Ectodermal cell (in vitro differentiated cells): ENCODE data around the gene XXYLT1.

ENCODE experiments used
- H3K27ac ChIP-seq: 2 replicates; pipeline ENCODE4 v1.7.0; 2013; ENCODE audit warnings: mild to moderate bottlenecking, low read depth, low read length; ENCODE audit not compliant: insufficient read depth, poor library complexity, severe bottlenecking
- H3K27me3 ChIP-seq: 2 replicates; pipeline ENCODE4 v1.7.0; 2013; ENCODE audit warnings: mild to moderate bottlenecking, low read length; ENCODE audit not compliant: insufficient read depth, control insufficient read depth, poor library complexity, severe bottlenecking
- H3K36me3 ChIP-seq: one replicate; pipeline ENCODE4 v1.7.0; 2013; ENCODE audit warnings: low read length; ENCODE audit not compliant: control insufficient read depth, insufficient read depth
- H3K4me1 ChIP-seq: one replicate; pipeline ENCODE4 v1.7.0; 2013; ENCODE audit warnings: low read length; ENCODE audit not compliant: control insufficient read depth, insufficient read depth
- H3K4me3 ChIP-seq: 2 replicates; pipeline ENCODE4 v1.7.0; 2013; ENCODE audit warnings: low read depth, low read length, control low read depth; ENCODE audit not compliant: insufficient read depth
- H3K9me3 ChIP-seq: 2 replicates; pipeline ENCODE4 v1.7.0; 2013; ENCODE audit warnings: mild to moderate bottlenecking, low read length, moderate library complexity; ENCODE audit not compliant: control insufficient read depth
- WGBS, 2 experiments: methylation state at CpG; one replicate each; pipeline ENCODE4 v1.1.7; 2013; ENCODE audit warnings: missing lambda C conversion rate in 2 of 2; 5-methylcytosine and 5-hydroxymethylcytosine counted together

The XXYLT1 gene

DNA sequence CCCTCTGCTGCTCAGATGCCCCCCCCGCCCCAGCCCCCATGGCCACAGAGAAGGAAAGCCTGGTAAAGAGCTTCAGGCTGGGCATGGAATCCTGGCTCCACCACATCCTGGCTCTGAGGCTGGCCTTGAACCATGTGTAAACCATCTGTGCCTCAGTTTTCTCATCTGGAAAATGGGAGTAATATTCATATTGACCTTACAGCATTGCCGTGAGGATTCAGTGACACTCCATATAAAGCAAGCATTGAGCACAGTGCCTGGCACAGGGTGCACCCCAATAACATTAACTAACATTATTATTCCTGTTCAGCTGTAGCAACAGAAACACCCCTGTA lies 150.7 kb downstream of the XXYLT1 start:
- H3K27ac ChIP-seq, result no peak overlapping the region
- H3K4me3 ChIP-seq, result no peak overlapping the region
- H3K4me1 ChIP-seq, result peaks cover 5% of the 10 kb centered on the region
- WGBS, 2 experiments, result 74 to 90% methylated on average over 1 to 2 of the region's 2 CpGs
- no peaks in the 10 kb centered on the region for H3K9me3 ChIP-seq
- H3K27me3 ChIP-seq, result peaks cover 5% of the 10 kb centered on the region
- no peaks in the 10 kb centered on the region for H3K36me3 ChIP-seq

DNA sequence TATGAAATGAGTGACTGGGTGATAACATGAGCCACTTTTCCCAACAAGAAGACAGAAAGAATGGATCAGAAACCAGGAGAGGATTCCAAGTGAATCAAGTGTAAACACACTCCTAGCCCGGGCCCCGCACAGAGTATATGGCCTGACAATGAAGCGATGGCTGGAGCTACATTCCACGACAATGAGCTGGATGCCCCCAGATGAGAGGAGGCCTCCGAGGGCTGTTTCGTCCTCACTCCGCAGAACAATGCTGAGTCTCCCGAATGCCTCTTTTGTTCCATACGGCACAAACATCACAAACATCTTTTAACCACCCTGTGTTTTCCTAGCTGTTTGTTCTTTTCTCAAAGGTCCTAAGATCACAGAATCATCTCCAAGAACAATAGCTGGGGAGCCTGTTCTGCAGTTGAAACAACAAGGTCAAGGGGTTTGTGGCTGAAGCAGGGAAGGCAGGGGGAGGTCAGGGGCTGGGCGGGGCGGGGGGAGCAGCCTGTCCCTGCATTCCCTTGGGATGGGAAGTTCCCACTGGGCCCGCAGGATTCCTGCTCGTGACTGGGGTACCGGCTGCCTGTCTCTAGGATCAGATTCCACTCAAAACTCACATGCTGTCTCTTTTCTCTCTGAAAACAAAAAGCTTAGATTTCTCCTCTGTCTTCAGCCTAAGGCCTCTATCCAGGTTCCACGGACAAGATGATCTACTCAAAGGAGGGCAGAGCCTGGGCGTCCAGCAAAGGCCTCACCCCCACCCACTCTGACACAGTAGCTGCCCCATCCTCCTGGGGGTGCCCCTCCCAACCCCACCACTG lies 151.3 kb downstream of the XXYLT1 start:
- Histone ChIP-seq H3K9me3 (no peaks in the 10 kb centered on the region), H3K4me3 (no peak overlapping the region), H3K27me3 (peaks cover 5% of the 10 kb centered on the region), H3K4me1 (peaks cover 5% of the 10 kb centered on the region), H3K27ac (no peak overlapping the region), H3K36me3 (no peaks in the 10 kb centered on the region)
- WGBS, 2 experiments, result 4 to 5% methylated on average over 16 of the region's 16 CpGs

DNA sequence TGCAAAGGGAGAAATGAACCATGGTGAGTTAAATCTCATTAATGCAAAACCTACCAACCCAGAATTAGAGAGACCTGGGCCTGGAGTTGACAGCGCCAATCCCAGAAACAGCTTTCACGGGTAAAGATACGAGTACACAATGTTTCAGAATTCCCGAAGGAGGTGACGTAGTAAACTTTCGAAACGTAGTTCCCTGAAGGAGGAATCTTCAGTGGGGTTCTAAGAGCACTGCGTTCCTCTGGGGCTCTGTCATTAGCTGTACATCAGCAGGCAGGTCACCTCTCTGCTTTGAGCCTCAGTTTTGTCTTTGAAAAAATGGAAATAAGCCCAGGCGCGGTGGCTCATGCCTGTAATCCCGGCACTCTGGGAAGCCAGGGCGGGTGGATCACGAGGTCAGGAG lies 152.3 kb downstream of the XXYLT1 start:
- Histone ChIP-seq H3K4me1 (peaks cover 5% of the 10 kb centered on the region), H3K27me3 (peaks cover 5% of the 10 kb centered on the region), H3K9me3 (no peaks in the 10 kb centered on the region), H3K27ac (no peak overlapping the region), H3K4me3 (no peak overlapping the region), H3K36me3 (no peaks in the 10 kb centered on the region)
- WGBS, 2 experiments, result 84 to 87% methylated on average over 13 of the region's 13 CpGs

DNA sequence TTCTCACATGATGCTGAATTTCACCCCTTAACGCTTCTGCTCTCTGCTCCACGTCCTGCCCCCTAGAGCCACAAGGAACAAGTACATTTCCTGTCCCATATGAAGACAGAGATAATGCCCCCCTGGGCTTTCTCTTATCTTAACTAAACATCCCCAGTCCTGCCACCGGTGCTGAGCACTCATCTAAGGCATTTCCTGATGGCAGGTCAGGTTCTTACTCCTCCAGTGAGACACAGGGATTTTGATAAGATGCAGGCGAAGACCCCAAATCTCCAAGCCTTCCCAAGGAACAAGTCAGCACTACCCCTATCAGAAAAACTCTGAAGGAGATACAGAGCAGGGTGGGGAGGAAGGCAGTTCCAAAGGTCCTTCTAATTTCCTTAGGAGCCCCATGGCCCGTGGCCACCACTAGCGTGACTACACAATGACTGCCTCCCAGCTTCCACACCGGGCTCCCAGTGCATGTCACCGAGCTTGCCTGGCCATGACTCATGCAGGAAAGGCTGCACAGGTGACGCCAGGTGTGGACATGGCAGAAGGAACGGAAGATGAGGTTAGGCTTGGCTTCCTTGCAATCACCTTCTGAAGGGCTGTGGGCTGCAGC lies 152.9 kb downstream of the XXYLT1 start:
- Histone ChIP-seq H3K27me3 (peaks cover 5% of the 10 kb centered on the region), H3K9me3 (no peaks in the 10 kb centered on the region), H3K4me1 (peaks cover 5% of the 10 kb centered on the region), H3K36me3 (no peaks in the 10 kb centered on the region), H3K27ac (no peak overlapping the region), H3K4me3 (no peak overlapping the region)
- WGBS, 2 experiments, result 73 to 75% methylated on average over 10 of the region's 10 CpGs

DNA sequence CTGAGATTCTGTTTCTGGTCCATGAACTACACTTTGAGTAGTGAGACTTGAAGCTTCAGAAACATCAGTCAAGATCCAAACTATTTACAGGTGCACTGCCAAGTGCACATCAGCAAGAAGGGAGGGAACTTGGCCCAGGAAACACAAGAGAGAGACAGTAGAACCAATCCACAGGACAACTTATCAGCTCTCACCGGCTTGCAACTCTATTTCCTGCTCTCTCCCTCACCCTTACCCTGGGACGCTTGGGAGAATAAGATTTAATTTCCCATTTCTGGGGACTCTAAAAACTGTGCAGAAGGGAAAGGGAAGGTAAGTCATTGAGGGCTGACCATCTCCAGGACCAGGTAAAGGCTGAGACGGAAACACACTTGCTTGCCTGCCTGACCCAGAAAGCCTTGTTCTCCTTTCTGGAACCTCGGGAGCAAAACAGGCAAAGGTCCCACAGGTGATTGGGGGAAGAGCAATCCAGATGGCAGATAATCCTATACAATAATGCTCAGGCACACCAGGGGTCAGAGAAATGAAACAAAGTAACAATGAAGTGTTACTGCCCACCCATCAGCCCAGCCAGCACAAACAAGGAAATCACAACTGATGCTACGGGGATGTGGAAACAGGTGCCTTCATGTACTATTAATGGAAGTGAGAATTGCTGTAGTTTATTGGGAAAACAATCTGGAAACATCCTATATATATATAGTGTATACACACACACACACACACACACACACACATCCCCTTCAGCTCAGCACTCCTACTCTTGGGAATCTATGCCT lies 154.4 kb downstream of the XXYLT1 start:
- 85 to 89% methylated on average over 3 to 5 of the region's 5 CpGs for WGBS, 2 experiments

DNA sequence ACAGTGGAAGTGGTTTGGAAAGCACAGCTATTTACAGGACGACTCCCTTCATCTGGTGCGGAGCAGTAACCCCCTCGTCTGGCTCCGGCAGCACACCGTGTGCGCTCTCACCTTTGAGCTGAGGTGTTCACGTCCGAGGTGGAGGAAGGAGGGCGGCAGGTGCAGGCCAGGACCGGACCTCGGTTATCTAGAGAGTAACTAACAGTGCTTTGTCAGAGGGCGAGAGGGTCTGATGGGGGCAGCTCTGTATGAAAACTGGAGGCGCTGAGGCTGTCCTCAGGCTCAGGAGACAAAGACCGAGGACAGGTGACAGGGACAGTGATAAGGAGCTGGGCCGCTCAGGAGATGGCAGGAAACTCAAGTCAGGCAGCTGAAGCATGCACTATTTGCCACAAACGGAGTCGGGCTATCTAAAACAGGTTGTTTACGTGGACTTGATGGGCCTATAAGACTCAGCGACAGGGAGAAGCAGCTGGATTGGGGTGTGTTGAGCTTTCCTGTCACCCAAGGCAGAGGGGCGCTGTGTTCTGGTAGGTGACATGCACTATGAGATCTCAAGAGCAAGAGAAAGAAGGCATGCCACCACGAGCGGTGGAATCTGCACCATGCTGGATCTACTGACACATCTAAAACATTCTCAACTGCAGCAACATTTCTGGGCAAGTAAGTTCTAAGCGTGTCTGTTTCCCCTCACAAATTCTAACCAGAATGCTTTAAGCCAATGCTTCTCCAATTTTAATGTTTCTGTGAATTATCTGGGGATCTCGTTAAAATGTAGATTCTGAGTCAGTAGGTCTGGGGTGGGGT lies 155.2 kb downstream of the XXYLT1 start:
- Histone ChIP-seq H3K4me3 (no peak overlapping the region), H3K4me1 (peaks cover 5% of the 10 kb centered on the region)
- 90% methylated on average over 24 of the region's 24 CpGs for WGBS, 2 experiments

More for the DNA sequence above, 154.4 kb downstream of the XXYLT1 start:
- no peaks in the 10 kb centered on the region for H3K27me3 ChIP-seq
- no peak overlapping the region for H3K4me3 ChIP-seq
- peaks cover 5% of the 10 kb centered on the region for H3K4me1 ChIP-seq
- no peaks in the 10 kb centered on the region for H3K9me3 ChIP-seq
- no peaks in the 10 kb centered on the region for H3K36me3 ChIP-seq
- H3K27ac ChIP-seq, result no peak overlapping the region

DNA sequence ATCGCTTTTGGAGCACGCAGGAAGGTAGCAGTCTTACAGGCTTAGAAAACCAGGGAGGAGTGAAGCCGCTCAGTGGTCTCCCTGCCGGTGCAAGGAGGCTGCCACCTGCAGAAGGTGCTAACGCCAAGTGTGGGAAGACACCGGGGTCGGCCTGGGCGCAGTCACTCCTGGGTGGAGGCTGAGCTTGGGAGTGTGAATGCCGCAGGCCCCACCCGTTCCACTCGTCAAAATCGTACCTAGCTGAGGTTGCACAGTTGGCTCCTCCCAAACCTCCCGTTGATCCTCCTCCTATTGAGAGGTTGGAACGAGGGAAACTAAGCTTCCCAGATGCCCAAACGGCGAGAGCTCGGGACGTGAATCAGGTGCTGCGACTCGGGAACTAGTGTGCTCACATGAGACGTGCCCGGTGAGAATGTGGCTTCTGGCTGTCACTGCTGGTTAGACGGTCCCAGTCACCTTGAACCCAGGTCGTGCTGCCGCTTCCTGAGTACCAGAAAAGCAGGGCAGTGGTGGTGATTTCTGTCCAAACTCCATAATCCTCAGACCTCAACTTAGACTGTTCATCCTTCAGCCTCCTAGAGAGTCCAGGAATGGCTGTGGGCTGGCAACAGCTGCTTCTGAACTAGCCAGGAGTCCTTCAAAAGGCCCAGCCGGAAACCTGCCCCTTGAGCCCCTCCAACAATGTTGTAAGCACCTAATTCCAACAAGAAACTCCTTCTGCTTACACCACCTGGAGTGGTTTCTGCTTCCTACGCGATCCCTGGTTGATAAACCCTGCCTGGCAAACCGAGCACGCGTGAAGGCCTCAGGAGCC lies 156.0 kb downstream of the XXYLT1 start:
- no peak overlapping the region for H3K27ac ChIP-seq
- H3K27me3 ChIP-seq, result no peaks in the 10 kb centered on the region
- H3K36me3 ChIP-seq, result no peaks in the 10 kb centered on the region
- H3K4me3 ChIP-seq, result no peak overlapping the region
- peaks cover 5% of the 10 kb centered on the region for H3K4me1 ChIP-seq
- WGBS, 2 experiments, result 89% methylated on average over 31 of the region's 31 CpGs
- H3K9me3 ChIP-seq, result no peaks in the 10 kb centered on the region

More for the DNA sequence above, 155.2 kb downstream of the XXYLT1 start:
- H3K36me3 ChIP-seq, result no peaks in the 10 kb centered on the region
- H3K27ac ChIP-seq, result no peak overlapping the region
- no peaks in the 10 kb centered on the region for H3K9me3 ChIP-seq
- H3K27me3 ChIP-seq, result no peaks in the 10 kb centered on the region

DNA sequence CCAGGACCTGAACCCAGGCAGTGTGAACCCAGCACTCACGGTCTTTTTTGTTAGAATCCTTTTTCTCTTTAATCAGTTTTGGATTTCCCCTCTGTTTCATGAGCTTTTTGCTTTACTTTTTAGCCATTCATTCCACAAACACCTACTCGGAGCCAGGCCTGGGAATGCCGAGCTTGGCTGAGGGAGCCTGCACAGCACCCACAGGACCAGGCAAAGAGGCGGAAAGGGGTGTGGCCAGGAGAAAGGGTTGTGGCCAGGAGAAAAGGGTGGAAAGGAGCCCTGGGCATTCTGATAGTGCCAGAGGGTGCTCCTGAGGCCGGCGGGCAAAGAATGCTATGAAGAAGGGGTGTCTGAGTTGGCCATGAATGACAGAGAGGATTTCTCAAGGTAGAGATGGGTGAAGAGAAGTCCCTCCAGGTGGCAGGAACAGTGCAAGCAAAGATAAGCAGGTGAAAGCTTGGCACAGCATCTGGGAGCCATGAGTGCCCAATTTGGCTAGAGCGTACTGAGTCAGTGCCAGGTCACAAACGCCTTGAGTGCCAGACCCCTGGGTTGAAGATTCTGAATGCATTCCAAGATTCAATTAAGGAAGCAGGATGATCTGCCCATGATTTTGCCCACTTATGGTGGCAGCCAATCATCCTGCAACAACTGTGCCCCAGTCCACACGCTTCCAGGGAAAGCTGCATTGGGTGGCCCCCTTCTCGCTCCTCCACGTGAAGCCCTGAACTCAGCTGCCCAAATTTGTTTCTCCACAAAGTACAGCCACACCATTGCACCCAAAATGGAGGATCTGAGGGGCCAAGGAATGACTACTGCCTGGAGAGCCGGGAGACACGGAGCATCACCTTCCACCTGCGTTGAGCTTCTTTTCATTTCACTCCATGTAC lies 157.2 kb downstream of the XXYLT1 start:
- Histone ChIP-seq H3K9me3 (no peaks in the 10 kb centered on the region), H3K27me3 (no peaks in the 10 kb centered on the region), H3K36me3 (no peaks in the 10 kb centered on the region), H3K4me1 (no peaks in the 10 kb centered on the region), H3K27ac (no peak overlapping the region), H3K4me3 (no peak overlapping the region)
- WGBS, 2 experiments, result 92 to 93% methylated on average over 14 of the region's 14 CpGs

DNA sequence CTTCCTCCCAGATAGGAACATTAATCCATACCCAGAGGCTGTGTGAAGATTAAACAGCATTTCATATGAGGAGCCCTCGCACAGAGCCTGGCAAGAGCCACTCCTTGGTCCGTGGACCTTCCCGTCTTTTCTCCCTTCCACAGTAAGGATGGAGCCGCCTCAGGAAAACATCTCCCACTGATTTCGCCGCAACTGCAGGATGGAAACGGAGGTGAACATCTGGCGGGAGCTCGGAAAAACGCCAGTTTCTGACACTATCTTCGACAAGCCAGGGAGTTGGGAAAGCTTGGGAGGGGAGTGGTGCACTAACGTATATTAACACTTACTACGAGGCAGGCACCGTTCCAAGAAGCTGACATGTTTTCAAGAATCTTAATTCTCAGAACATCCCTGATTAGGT lies 157.9 kb downstream of the XXYLT1 start:
- Histone ChIP-seq H3K27ac (no peak overlapping the region), H3K27me3 (no peaks in the 10 kb centered on the region), H3K4me1 (no peaks in the 10 kb centered on the region), H3K36me3 (no peaks in the 10 kb centered on the region), H3K9me3 (no peaks in the 10 kb centered on the region), H3K4me3 (no peak overlapping the region)
- WGBS, 2 experiments, result 94% methylated on average over 14 of the region's 14 CpGs
